ENCODE measurements around the gene TNFRSF14.

Gene TNFRSF14

GRCh38 chr1:2598329-2598931, 42.3 kb downstream of the TNFRSF14 start:
- POLR2A ChIA-PET = no interaction called here
- no peak for TF ChIP-seq FOXA1 (IDR thresholded peaks at IDR 0.05)
- no peak for TF ChIP-seq HDGF (IDR thresholded peaks at IDR 0.05; ENCODE audit: borderline replicate concordance)
- no peak for TF ChIP-seq SP1 (IDR thresholded peaks at IDR 0.05)
- no peak for TF ChIP-seq PKNOX1 (IDR thresholded peaks at IDR 0.05)
- no peak for DNase-seq (ENCODE audit: extremely low spot score)
- CTCF ChIA-PET = no interaction called here

- no peak for DNase-seq (ENCODE audit: extremely low spot score)
- ChIA-PET CTCF (no interaction called here), POLR2A (no interaction called here)
- no peak for TF ChIP-seq PKNOX1 (IDR thresholded peaks at IDR 0.05)
- TF ChIP-seq FOXA1 (IDR thresholded peaks at IDR 0.05) = no peak
Measured at GRCh38 chr1:2601721-2602303, 45.6 kb downstream of the TNFRSF14 start.

GRCh38 chr1:2602311-2602835, 46.2 kb downstream of the TNFRSF14 start:
- POLR2A ChIA-PET = no interaction called here
- CTCF ChIA-PET = no interaction called here
- TF ChIP-seq ARNT (IDR thresholded peaks at IDR 0.05) (no peak), LEF1 (IDR thresholded peaks at IDR 0.05; ENCODE audit: borderline replicate concordance) (no peak), NFRKB (IDR thresholded peaks at IDR 0.05) (no peak), BHLHE40 (IDR thresholded peaks at IDR 0.05; ENCODE audit: borderline replicate concordance) (no peak), FOXM1 (IDR thresholded peaks at IDR 0.05; ENCODE audit: borderline replicate concordance) (no peak), ELF4 (IDR thresholded peaks at IDR 0.05) (no peak), FOXA1 (IDR thresholded peaks at IDR 0.05) (no peak), SP1 (IDR thresholded peaks at IDR 0.05) (no peak), PKNOX1 (IDR thresholded peaks at IDR 0.05) (no peak), SUZ12 (IDR thresholded peaks at IDR 0.05) (no peak), TARDBP (IDR thresholded peaks at IDR 0.05) (no peak), ZNF384 (IDR thresholded peaks at IDR 0.05) (no peak), CTBP1 (IDR thresholded peaks at IDR 0.05; ENCODE audit: borderline replicate concordance) (no peak), HDGF (IDR thresholded peaks at IDR 0.05; ENCODE audit: borderline replicate concordance) (no peak), FOXK2 (IDR thresholded peaks at IDR 0.05) (no peak), L3MBTL2 (conservative IDR thresholded peaks at IDR 0.05) (no peak)
- no peak for DNase-seq (ENCODE audit: extremely low spot score)

GRCh38 chr1:2602866-2603520, 46.8 kb downstream of the TNFRSF14 start:
- DNase-seq (ENCODE audit: extremely low spot score) = no peak
- ChIA-PET CTCF (no interaction called here), POLR2A (no interaction called here)
- TF ChIP-seq TARDBP (IDR thresholded peaks at IDR 0.05) = no peak
- TF ChIP-seq SUZ12 (IDR thresholded peaks at IDR 0.05) = no peak
- no peak for TF ChIP-seq ELF4 (IDR thresholded peaks at IDR 0.05)
- no peak for TF ChIP-seq CTBP1 (IDR thresholded peaks at IDR 0.05; ENCODE audit: borderline replicate concordance)
- TF ChIP-seq NFRKB (IDR thresholded peaks at IDR 0.05) = no peak
- no peak for TF ChIP-seq LEF1 (IDR thresholded peaks at IDR 0.05; ENCODE audit: borderline replicate concordance)
- TF ChIP-seq HDGF (IDR thresholded peaks at IDR 0.05; ENCODE audit: borderline replicate concordance) = no peak
- TF ChIP-seq PKNOX1 (IDR thresholded peaks at IDR 0.05) = no peak

GRCh38 chr1:2603521-2604155, 47.5 kb downstream of the TNFRSF14 start:
- no peak for DNase-seq (ENCODE audit: extremely low spot score)
- TF ChIP-seq HDGF (IDR thresholded peaks at IDR 0.05; ENCODE audit: borderline replicate concordance) (no peak), PKNOX1 (IDR thresholded peaks at IDR 0.05) (no peak), LEF1 (IDR thresholded peaks at IDR 0.05; ENCODE audit: borderline replicate concordance) (no peak), L3MBTL2 (conservative IDR thresholded peaks at IDR 0.05) (no peak), SP1 (IDR thresholded peaks at IDR 0.05) (no peak), BHLHE40 (IDR thresholded peaks at IDR 0.05; ENCODE audit: borderline replicate concordance) (no peak), SUZ12 (IDR thresholded peaks at IDR 0.05) (no peak), ARNT (IDR thresholded peaks at IDR 0.05) (no peak), ZNF384 (IDR thresholded peaks at IDR 0.05) (no peak)
- ChIA-PET POLR2A (no interaction called here), CTCF (no interaction called here)
